GM18517 (cell line): ENCODE results near the gene ZGPAT.

Experiments
- ATAC-seq: cut with Tn5 transposase; IDR thresholded peaks from one replicate; pipeline ENCODE4 v1.9.1; 2021; ENCODE audit warnings: mild to moderate bottlenecking, moderate library complexity; ENCODE audit not compliant: unreplicated experiment

The ZGPAT gene

GRCh38 chr20:63691711-63692435 lies 16.0 kb upstream of the ZGPAT start:
- no peak for ATAC-seq

- ATAC-seq, result no peak
These were observed 15.3 kb upstream of the ZGPAT start for GRCh38 chr20:63692436-63693082.

- no peak for ATAC-seq
These were observed 14.6 kb upstream of the ZGPAT start for GRCh38 chr20:63693083-63693732.

- no peak for ATAC-seq
These were observed 13.9 kb upstream of the ZGPAT start for GRCh38 chr20:63693733-63694583.

GRCh38 chr20:63694584-63695423 lies 13.0 kb upstream of the ZGPAT start:
- ATAC-seq, result no peak

- ATAC-seq, result no peak
These were observed 12.2 kb upstream of the ZGPAT start for GRCh38 chr20:63695424-63696305.

- ATAC-seq, result no peak
These were observed 11.6 kb upstream of the ZGPAT start for GRCh38 chr20:63696306-63696627.

- no peak for ATAC-seq
These were observed 11.0 kb upstream of the ZGPAT start, which contains the start of gene TNFRSF6B for GRCh38 chr20:63696628-63697356. Gene TNFRSF6B (plus strand): TSS chr20:63696652. CDS start chr20:63696768, 116 bp downstream.

GRCh38 chr20:63697357-63697867 lies 10.4 kb upstream of the ZGPAT start:
- ATAC-seq, result no peak

- no peak for ATAC-seq
These were observed 9.8 kb upstream of the ZGPAT start for GRCh38 chr20:63697868-63698545.

- no peak for ATAC-seq
These were observed 8.9 kb upstream of the ZGPAT start for GRCh38 chr20:63698739-63699465.

- ATAC-seq, result no peak
These were observed 8.2 kb upstream of the ZGPAT start for GRCh38 chr20:63699466-63700198.

GRCh38 chr20:63700199-63701050 lies 7.4 kb upstream of the ZGPAT start:
- no peak for ATAC-seq

- ATAC-seq, result no peak
These were observed 6.8 kb upstream of the ZGPAT start for GRCh38 chr20:63701051-63701328.

- ATAC-seq, result no peak
These were observed 6.4 kb upstream of the ZGPAT start for GRCh38 chr20:63701329-63702035.
